Right lobe of liver (tissue), 6 donors: ENCODE data around the gene CASP10. TPM values are rescaled to one million over a fixed set of nuclear protein-coding genes. Genes with fewer than 3 reads are reported as not detected.

Experiments used
- ATAC-seq, 4 donors: fragments of 200-7000 bp; cut with Tn5 transposase; one replicate each; pipeline ENCODE4 v1.9.1; 2020; ENCODE audit warnings: mild to moderate bottlenecking in 4 of 4, moderate library complexity in 4 of 4
- DNase-seq, 3 donors: peaks; one replicate each; pipeline ENCODE4 v3.0.0-alpha.2; 2020
- H3K27ac ChIP-seq, 3 donors: fragments of 200-600 bp; one replicate each; pipeline ENCODE4 v1.8.0; 2022
- H3K27me3 ChIP-seq, 2 donors: fragments of 200-600 bp; one replicate each; pipeline ENCODE4 v1.8.0; 2022
- H3K36me3 ChIP-seq, 4 donors: fragments of 200-600 bp; sonication (generic) in 1 of 4; one replicate each; pipeline versions ENCODE4 v1.5.1 to v1.8.0; 2017 to 2022; ENCODE audit warnings: control low read depth in 1 of 4
- H3K4me1 ChIP-seq, 4 donors: fragments of 200-600 bp; sonication (generic) in 1 of 4; one replicate each; pipeline versions ENCODE4 v1.5.1 to v1.8.0; 2017 to 2022; ENCODE audit warnings: control low read depth in 1 of 4
- H3K4me3 ChIP-seq, 3 donors: fragments of 200-600 bp; one replicate each; pipeline ENCODE4 v1.8.0; 2022
- H3K9me3 ChIP-seq, 4 donors: fragments of 200-600 bp; sonication (generic) in 1 of 4; one replicate each; pipeline versions ENCODE4 v1.5.1 to v1.8.0; 2017 to 2022; ENCODE audit warnings: control low read depth in 1 of 4
- CTCF ChIP-seq, 4 donors: fragments of 200-600 bp in 3 of 4; fragments of 450-650 bp in 1 of 4; IDR thresholded peaks; one replicate each; pipeline versions ENCODE4 v1.5.1 to v1.8.0; 2016 to 2022; ENCODE audit warnings: antibody characterized with exemption in 4 of 4, mild to moderate bottlenecking in 2 of 4
- POLR2A ChIP-seq: fragments of 450-650 bp; IDR thresholded peaks from one replicate; pipeline ENCODE4 v1.6.1; 2017; ENCODE audit warnings: antibody characterized with exemption, mild to moderate bottlenecking
- WGBS: methylation state at CpG from one replicate; pipeline ENCODE4 v1.1.6; 2018; ENCODE audit warnings: low coverage, low lambda C conversion rate; ENCODE audit not compliant: insufficient coverage; ENCODE audit errors: missing lambda C conversion rate; 5-methylcytosine and 5-hydroxymethylcytosine counted together
- intact Hi-C, 2 donors: fragments of 100-400 bp; cut with DNase I; formaldehyde crosslinking; loops; one replicate each; pipeline versions ENCODE4 v1.11.2 to v1.14.1; 2022
- total RNA-seq, 6 experiments: library from RNA; depleted of rRNA in 2 of 6; stranded (reverse); fragments of >200 nt in 2 of 6; fragmentation: NEBNext Ultra II Directional in 3 of 6; extraction: Animal tissue kit (Norgen Biotek cat#: 25700) in 3 of 6; gene quantifications; one replicate each; pipeline versions ENCODE4 v1.1.0 to v1.2.4, GENCODE V29; 2016 to 2023
- donor health status: DM: no; HTN: yes; CAD: no.
- donor health status: DM: no; HTN: no; CAD: no.
- donor health status: DM: no; HTN: no; CAD: no.
- donor health status: DM: no; HTN: yes; CAD: no.
- donor health status: DM: no; HTN: yes; CAD: no.

CASP10 gene
- total RNA-seq, 6 experiments from 2014 or later, result 4.2 to 9.4 (median 8.4) TPM

GRCh38 chr2:201156036-201156435, 26.9 kb upstream of the CASP10 start:
- peak overlapping the region in 2 of 3 donors; percentile 10 to 55 for H3K27ac ChIP-seq
- ATAC-seq (no peak), DNase-seq (no peak)
- WGBS, result 73% methylated on average over 6 of the region's 6 CpGs
- H3K4me3 ChIP-seq, result no peak overlapping the region
- intact Hi-C loops, result no loop called here
- peaks cover 0 to 3% (median 0%) of the 10 kb centered on the region in 4 donors for H3K4me1 ChIP-seq
- TF ChIP-seq POLR2A (no peak), CTCF (IDR thresholded peaks at IDR 0.05) (no peak)
- no peaks in the 10 kb centered on the region for H3K27me3 ChIP-seq
- no peaks in the 10 kb centered on the region for H3K9me3 ChIP-seq
- peaks cover 9 to 92% (median 45%) of the 10 kb centered on the region in 4 donors for H3K36me3 ChIP-seq

GRCh38 chr2:201156640-201157039, 26.3 kb upstream of the CASP10 start:
- TF ChIP-seq POLR2A, result no peak
- TF ChIP-seq CTCF (IDR thresholded peaks at IDR 0.05), result no peak
- 0% methylated on average over 1 of the region's 1 CpG for WGBS
- Histone ChIP-seq H3K27me3 (no peaks in the 10 kb centered on the region), H3K27ac (peak overlapping the region in 2 of 3 donors; percentile 4 to 55), H3K36me3 (peaks cover 9 to 93% (median 47%) of the 10 kb centered on the region in 4 donors), H3K4me3 (no peak overlapping the region), H3K4me1 (peaks cover 0 to 3% (median 0%) of the 10 kb centered on the region in 4 donors), H3K9me3 (no peaks in the 10 kb centered on the region)
- DNase-seq (no peak), ATAC-seq (no peak)
- intact Hi-C loops, result no loop called here

GRCh38 chr2:201157694-201158093, 25.2 kb upstream of the CASP10 start:
- intact Hi-C loops, result no loop called here

GRCh38 chr2:201158111-201158929, 24.6 kb upstream of the CASP10 start:
- no peaks in the 10 kb centered on the region for H3K27me3 ChIP-seq
- H3K9me3 ChIP-seq, result no peaks in the 10 kb centered on the region
- peak; percentile 52 to 63 (median 60) for TF ChIP-seq CTCF (IDR thresholded peaks at IDR 0.05)
- TF ChIP-seq POLR2A, result peak; percentile 23
- H3K36me3 ChIP-seq, result peaks cover 9 to 98% (median 50%) of the 10 kb centered on the region in 4 donors
- H3K4me3 ChIP-seq, result no peak overlapping the region
- H3K4me1 ChIP-seq, result peaks cover 0 to 3% (median 0%) of the 10 kb centered on the region in 4 donors
- peak; percentile 59 to 77 (median 61) for DNase-seq
- peak; percentile 76 to 90 (median 83) for ATAC-seq
- WGBS, result 58% methylated on average over 5 of the region's 5 CpGs
- peak overlapping the region; percentile 41 to 55 (median 51) for H3K27ac ChIP-seq
- intact Hi-C loops, result no loop called here

More at GRCh38 chr2:201157694-201158093, 25.2 kb upstream of the CASP10 start:
- TF ChIP-seq CTCF (IDR thresholded peaks at IDR 0.05) (no peak), POLR2A (no peak)
- no peaks in the 10 kb centered on the region for H3K27me3 ChIP-seq
- H3K27ac ChIP-seq, result peak overlapping the region; percentile 41 to 55 (median 51)
- no peak for DNase-seq
- H3K4me1 ChIP-seq, result peaks cover 0 to 3% (median 0%) of the 10 kb centered on the region in 4 donors
- peak; percentile 3 to 22 (median 19) for ATAC-seq
- peaks cover 9 to 98% (median 47%) of the 10 kb centered on the region in 4 donors for H3K36me3 ChIP-seq
- WGBS, result 36% methylated on average over 3 of the region's 4 CpGs
- H3K4me3 ChIP-seq, result no peak overlapping the region
- no peaks in the 10 kb centered on the region for H3K9me3 ChIP-seq
